Upper lobe of left lung (tissue), 4 donors: ENCODE data around the gene MYRF.

Source experiments
- CTCF ChIP-seq, 6 experiments: fragments of 450-650 bp in 4 of 6; fragments of 200-600 bp in 2 of 6; sonication (generic) in 2 of 6; IDR thresholded peaks; one replicate each; pipeline ENCODE4 v1.5.1; 2016 to 2019; ENCODE audit warnings: antibody characterized with exemption in 6 of 6
- EP300 ChIP-seq, 4 donors: sonication (generic); formaldehyde crosslinking; IDR thresholded peaks; one replicate each; pipeline ENCODE4 v1.5.1; 2017; ENCODE audit warnings: antibody characterized with exemption in 4 of 4, control low read depth in 2 of 4

- TF ChIP-seq CTCF (IDR thresholded peaks at IDR 0.05), result no peak
- TF ChIP-seq EP300 (IDR thresholded peaks at IDR 0.05), result no peak
These were observed 13.0 kb upstream of the MYRF start for GRCh38 chr11:61739413-61739812.
